IPS-20b (cell line): Measurements from ENCODE around the gene NUP214.
A peak's percentile ranks its signal among the peaks of the same experiment; 100 is the strongest.

Source experiments
- H3K27ac ChIP-seq: one replicate; pipeline ENCODE4 v1.5.1; 2013; ENCODE audit warnings: low read length
- H3K27me3 ChIP-seq: 2 replicates; pipeline ENCODE4 v1.6.1; 2013; ENCODE audit warnings: mild to moderate bottlenecking, low read length, inconsistent platforms; ENCODE audit not compliant: insufficient read depth
- H3K36me3 ChIP-seq: 2 replicates; pipeline ENCODE4 v1.6.1; 2013; ENCODE audit warnings: low read depth, mild to moderate bottlenecking, inconsistent platforms, low read length, moderate library complexity; ENCODE audit not compliant: insufficient read depth
- H3K4me1 ChIP-seq: 2 replicates; pipeline ENCODE4 v1.6.1; 2013; ENCODE audit warnings: mild to moderate bottlenecking, control low read depth, inconsistent platforms, low read length, moderate library complexity; ENCODE audit not compliant: insufficient read depth
- H3K4me3 ChIP-seq: 2 replicates; pipeline ENCODE4 v1.5.1; 2013; ENCODE audit warnings: mild to moderate bottlenecking, low read length, inconsistent platforms
- H3K9ac ChIP-seq: 2 replicates; pipeline ENCODE4 v1.6.1; 2013; ENCODE audit warnings: low read depth, mild to moderate bottlenecking, inconsistent platforms, low read length, moderate library complexity
- H3K9me3 ChIP-seq: 2 replicates; pipeline ENCODE4 v1.6.1; 2013; ENCODE audit warnings: mild to moderate bottlenecking, low read depth, low read length, inconsistent platforms; ENCODE audit not compliant: insufficient read depth

The NUP214 gene

GRCh38 chr9:131120620-131121228, 4.7 kb upstream of the NUP214 start:
- Histone ChIP-seq H3K27ac (no peak overlapping the region), H3K9ac (no peak overlapping the region), H3K27me3 (no peaks in the 10 kb centered on the region), H3K4me1 (peaks cover 6% of the 10 kb centered on the region; the same call in 1 of the 2 replicates), H3K4me3 (no peak overlapping the region), H3K36me3 (peaks cover 68% of the 10 kb centered on the region), H3K9me3 (no peaks in the 10 kb centered on the region)

- H3K4me1 ChIP-seq: peaks cover 6% of the 10 kb centered on the region; the same call in 1 of the 2 replicates
Observed at GRCh38 chr9:131121346-131121745, 4.0 kb upstream of the NUP214 start.

GRCh38 chr9:131122158-131122557, 3.2 kb upstream of the NUP214 start:
- peaks cover 6% of the 10 kb centered on the region; the same call in 1 of the 2 replicates for H3K4me1 ChIP-seq
- H3K36me3 ChIP-seq: peaks cover 55% of the 10 kb centered on the region
- H3K9me3 ChIP-seq: no peaks in the 10 kb centered on the region
- H3K27me3 ChIP-seq: no peaks in the 10 kb centered on the region
- no peak overlapping the region for H3K4me3 ChIP-seq
- no peak overlapping the region for H3K9ac ChIP-seq
- no peak overlapping the region for H3K27ac ChIP-seq

More at GRCh38 chr9:131121346-131121745, 4.0 kb upstream of the NUP214 start:
- Histone ChIP-seq H3K27me3 (no peaks in the 10 kb centered on the region), H3K9me3 (no peaks in the 10 kb centered on the region), H3K27ac (no peak overlapping the region), H3K9ac (no peak overlapping the region), H3K36me3 (peaks cover 62% of the 10 kb centered on the region), H3K4me3 (no peak overlapping the region)

- Histone ChIP-seq H3K36me3 (peaks cover 55% of the 10 kb centered on the region), H3K4me1 (peaks cover 6% of the 10 kb centered on the region; the same call in 1 of the 2 replicates), H3K27ac (peak overlapping the region; percentile 100)
Observed at GRCh38 chr9:131125038-131125287, 423 bp upstream of the NUP214 start.

GRCh38 chr9:131126059-131126426, 657 bp downstream of the NUP214 start:
- H3K9ac ChIP-seq: peak overlapping the region; percentile 100
- H3K4me1 ChIP-seq: peaks cover 6% of the 10 kb centered on the region; the same call in 1 of the 2 replicates
- H3K4me3 ChIP-seq: peak overlapping the region; percentile 97
- no peak overlapping the region for H3K27ac ChIP-seq
- H3K27me3 ChIP-seq: no peaks in the 10 kb centered on the region
- peaks cover 54% of the 10 kb centered on the region for H3K36me3 ChIP-seq
- no peaks in the 10 kb centered on the region for H3K9me3 ChIP-seq

More at GRCh38 chr9:131125038-131125287, 423 bp upstream of the NUP214 start:
- Histone ChIP-seq H3K9me3 (no peaks in the 10 kb centered on the region), H3K4me3 (peak overlapping the region; percentile 97), H3K27me3 (no peaks in the 10 kb centered on the region), H3K9ac (peak overlapping the region; percentile 100)

GRCh38 chr9:131129183-131129582, 3.8 kb downstream of the NUP214 start:
- H3K27ac ChIP-seq: no peak overlapping the region
- peaks cover 68% of the 10 kb centered on the region for H3K36me3 ChIP-seq
- H3K4me1 ChIP-seq: peaks cover 6% of the 10 kb centered on the region; the same call in 1 of the 2 replicates
- no peak overlapping the region for H3K9ac ChIP-seq
- no peaks in the 10 kb centered on the region for H3K9me3 ChIP-seq
- H3K4me3 ChIP-seq: no peak overlapping the region
- H3K27me3 ChIP-seq: no peaks in the 10 kb centered on the region

- Histone ChIP-seq H3K9me3 (no peaks in the 10 kb centered on the region), H3K36me3 (peaks cover 95% of the 10 kb centered on the region), H3K9ac (no peak overlapping the region), H3K27me3 (no peaks in the 10 kb centered on the region), H3K4me1 (no peaks in the 10 kb centered on the region), H3K27ac (no peak overlapping the region), H3K4me3 (no peak overlapping the region)
Observed at GRCh38 chr9:131138676-131139075, 13.3 kb downstream of the NUP214 start.

GRCh38 chr9:131140112-131140511, 14.7 kb downstream of the NUP214 start:
- no peak overlapping the region for H3K27ac ChIP-seq
- H3K36me3 ChIP-seq: peaks cover 95% of the 10 kb centered on the region
- H3K9me3 ChIP-seq: no peaks in the 10 kb centered on the region

GRCh38 chr9:131140550-131140949, 15.2 kb downstream of the NUP214 start:
- Histone ChIP-seq H3K4me3 (no peak overlapping the region), H3K36me3 (peaks cover 95% of the 10 kb centered on the region), H3K9me3 (no peaks in the 10 kb centered on the region), H3K27me3 (no peaks in the 10 kb centered on the region), H3K4me1 (no peaks in the 10 kb centered on the region), H3K9ac (no peak overlapping the region), H3K27ac (no peak overlapping the region)

More at GRCh38 chr9:131140112-131140511, 14.7 kb downstream of the NUP214 start:
- H3K9ac ChIP-seq: no peak overlapping the region
- no peaks in the 10 kb centered on the region for H3K4me1 ChIP-seq
- no peak overlapping the region for H3K4me3 ChIP-seq
- no peaks in the 10 kb centered on the region for H3K27me3 ChIP-seq

GRCh38 chr9:131142160-131142559, 16.8 kb downstream of the NUP214 start:
- Histone ChIP-seq H3K27ac (no peak overlapping the region), H3K36me3 (peaks cover 95% of the 10 kb centered on the region), H3K27me3 (no peaks in the 10 kb centered on the region), H3K9ac (no peak overlapping the region), H3K4me3 (no peak overlapping the region), H3K9me3 (no peaks in the 10 kb centered on the region), H3K4me1 (no peaks in the 10 kb centered on the region)

GRCh38 chr9:131144201-131144600, 18.8 kb downstream of the NUP214 start:
- peaks cover 96% of the 10 kb centered on the region for H3K36me3 ChIP-seq

GRCh38 chr9:131145245-131145644, 19.9 kb downstream of the NUP214 start:
- Histone ChIP-seq H3K4me1 (no peaks in the 10 kb centered on the region), H3K27me3 (no peaks in the 10 kb centered on the region), H3K36me3 (peaks cover 96% of the 10 kb centered on the region), H3K9ac (no peak overlapping the region), H3K9me3 (no peaks in the 10 kb centered on the region), H3K4me3 (no peak overlapping the region), H3K27ac (no peak overlapping the region)

More at GRCh38 chr9:131144201-131144600, 18.8 kb downstream of the NUP214 start:
- Histone ChIP-seq H3K4me3 (no peak overlapping the region), H3K4me1 (no peaks in the 10 kb centered on the region), H3K27me3 (no peaks in the 10 kb centered on the region), H3K9ac (no peak overlapping the region), H3K9me3 (no peaks in the 10 kb centered on the region), H3K27ac (no peak overlapping the region)
